GM21367 (cell line): ENCODE measurements around the gene GIPR.
"Not testable (repeated sequence)": the region's sequence is repeated elsewhere in the genome, so short reads cannot be mapped to it uniquely, and the experiment has no call there.

Experiments
- ATAC-seq: cut with Tn5 transposase; IDR thresholded peaks from one replicate; pipeline ENCODE4 v1.9.1; 2021; ENCODE audit not compliant: unreplicated experiment

The GIPR gene

GRCh38 chr19:45667620-45668341 is at the start of gene GIPR:
Gene GIPR, plus strand, starts transcription at chr19:45668221. Its CDS starts 1,300 bp downstream, at chr19:45669521.
- no peak for ATAC-seq

GRCh38 chr19:45621389-45621788 is 46.6 kb upstream of the GIPR start:
- ATAC-seq, result no peak

GRCh38 chr19:45621976-45622503 is 46.0 kb upstream of the GIPR start:
- ATAC-seq, result no peak

- no peak for ATAC-seq
Measured at GRCh38 chr19:45623984-45624383, 44.0 kb upstream of the GIPR start.

GRCh38 chr19:45628219-45628618 is 39.8 kb upstream of the GIPR start:
- ATAC-seq, result not testable (repeated sequence)

GRCh38 chr19:45629704-45630103 is 38.3 kb upstream of the GIPR start:
- ATAC-seq, result no peak

GRCh38 chr19:45630463-45630862 is 37.6 kb upstream of the GIPR start:
- no peak for ATAC-seq

- ATAC-seq, result no peak
Measured at GRCh38 chr19:45632468-45633196, 35.4 kb upstream of the GIPR start.

- ATAC-seq, result no peak
Measured at GRCh38 chr19:45636275-45636674, 31.7 kb upstream of the GIPR start.

- ATAC-seq, result no peak
Measured at GRCh38 chr19:45636902-45637301, 31.1 kb upstream of the GIPR start.

GRCh38 chr19:45637890-45638667 is 29.9 kb upstream of the GIPR start:
- no peak for ATAC-seq

GRCh38 chr19:45638930-45639729 is 28.9 kb upstream of the GIPR start, which contains the start of gene EML2:
Gene EML2, minus strand, starts transcription at chr19:45639397. Its CDS starts 21 bp downstream, at chr19:45639376.
- ATAC-seq, result no peak

- no peak for ATAC-seq
Measured at GRCh38 chr19:45640849-45641273, 27.2 kb upstream of the GIPR start.

- ATAC-seq, result peak; percentile 35
Measured at GRCh38 chr19:45641274-45642105, 26.5 kb upstream of the GIPR start.

GRCh38 chr19:45643024-45643926 is 24.7 kb upstream of the GIPR start:
- ATAC-seq, result peak; percentile 23

- ATAC-seq, result no peak
Measured at GRCh38 chr19:45643927-45644771, 23.9 kb upstream of the GIPR start.

- ATAC-seq, result no peak
Measured at GRCh38 chr19:45645068-45645630, 22.9 kb upstream of the GIPR start.
